Measurements from ENCODE around the gene MDN1. TPM values are rescaled to one million over a fixed set of nuclear protein-coding genes. Genes with fewer than 3 reads are reported as not detected.

The MDN1 gene
- total RNA-seq, 2 experiments from 2014 or later = 69.0 TPM

DNA sequence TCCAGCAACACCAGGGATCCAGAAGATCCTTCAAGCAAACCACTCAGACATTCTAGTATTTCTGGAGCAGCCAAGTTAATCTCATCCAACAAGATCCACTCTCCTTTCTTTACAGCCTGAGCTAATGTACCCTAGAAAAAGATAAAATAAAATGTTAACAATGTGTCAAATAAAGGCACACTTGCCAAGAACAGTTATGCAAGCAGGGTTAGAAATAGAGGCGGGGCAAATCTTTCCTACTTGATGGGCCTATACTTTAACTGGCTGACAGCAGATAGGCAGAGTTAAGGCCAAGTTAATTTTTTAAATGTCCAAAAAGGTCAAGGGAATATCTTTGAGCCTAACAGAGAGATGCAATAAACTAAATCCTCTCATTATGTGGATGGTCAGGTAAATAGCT lies 60.8 kb downstream of the MDN1 start:
- intact Hi-C loops (cut with micrococcal nuclease) = no loop called here
- Mint-ChIP-seq H3K36me3 (ENCODE audit: low read depth) (peaks cover 46% of the 10 kb centered on the region), H3K4me3 (no peak overlapping the region), H3K4me1 (ENCODE audit: low read depth) (no peaks in the 10 kb centered on the region), H3K27me3 (no peaks in the 10 kb centered on the region), H3K27ac (no peak overlapping the region), H3K9me3 (no peaks in the 10 kb centered on the region)
- DNase-seq (no peak), ATAC-seq (no peak)
- TF ChIP-seq, protein P1, sequence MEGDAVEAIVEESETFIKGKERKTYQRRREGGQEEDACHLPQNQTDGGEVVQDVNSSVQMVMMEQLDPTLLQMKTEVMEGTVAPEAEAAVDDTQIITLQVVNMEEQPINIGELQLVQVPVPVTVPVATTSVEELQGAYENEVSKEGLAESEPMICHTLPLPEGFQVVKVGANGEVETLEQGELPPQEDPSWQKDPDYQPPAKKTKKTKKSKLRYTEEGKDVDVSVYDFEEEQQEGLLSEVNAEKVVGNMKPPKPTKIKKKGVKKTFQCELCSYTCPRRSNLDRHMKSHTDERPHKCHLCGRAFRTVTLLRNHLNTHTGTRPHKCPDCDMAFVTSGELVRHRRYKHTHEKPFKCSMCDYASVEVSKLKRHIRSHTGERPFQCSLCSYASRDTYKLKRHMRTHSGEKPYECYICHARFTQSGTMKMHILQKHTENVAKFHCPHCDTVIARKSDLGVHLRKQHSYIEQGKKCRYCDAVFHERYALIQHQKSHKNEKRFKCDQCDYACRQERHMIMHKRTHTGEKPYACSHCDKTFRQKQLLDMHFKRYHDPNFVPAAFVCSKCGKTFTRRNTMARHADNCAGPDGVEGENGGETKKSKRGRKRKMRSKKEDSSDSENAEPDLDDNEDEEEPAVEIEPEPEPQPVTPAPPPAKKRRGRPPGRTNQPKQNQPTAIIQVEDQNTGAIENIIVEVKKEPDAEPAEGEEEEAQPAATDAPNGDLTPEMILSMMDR (IDR thresholded peaks at IDR 0.05) = no peak
- ChIA-PET POLR2A (no interaction called here), CTCF (interaction anchor here (0.9 kb wide), 1 partner anchor 25 kb away, joined by 3 read pairs; no protein-coding TSS in a partner anchor)

DNA sequence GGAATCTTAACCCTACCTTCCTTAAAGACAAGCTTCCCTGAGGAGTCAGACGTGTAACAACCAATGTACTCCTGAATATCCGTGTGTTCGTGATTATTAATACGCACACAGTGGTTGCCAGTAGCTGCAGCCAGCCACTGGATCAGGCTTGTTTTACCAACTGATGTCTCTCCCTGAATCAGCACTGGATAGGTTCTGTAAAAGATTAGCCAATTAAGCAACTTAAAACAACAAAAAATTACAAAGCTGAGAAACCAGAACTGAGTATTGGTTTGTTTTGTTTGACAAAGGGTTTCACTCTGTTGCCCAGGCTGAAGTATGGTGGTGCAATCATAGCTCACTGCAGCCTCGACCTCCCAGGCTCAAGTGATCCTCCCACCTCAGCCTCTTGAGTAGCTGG lies 69.3 kb downstream of the MDN1 start:
- intact Hi-C loops (cut with micrococcal nuclease) = no loop called here
- Mint-ChIP-seq H3K9me3 (no peaks in the 10 kb centered on the region), H3K4me3 (no peak overlapping the region), H3K36me3 (ENCODE audit: low read depth) (peaks cover 58% of the 10 kb centered on the region), H3K27me3 (no peaks in the 10 kb centered on the region), H3K4me1 (ENCODE audit: low read depth) (no peaks in the 10 kb centered on the region), H3K27ac (no peak overlapping the region)
- no peak for DNase-seq
- TF ChIP-seq, protein P1 (IDR thresholded peaks at IDR 0.05) = no peak
- POLR2A ChIA-PET = no interaction called here
- ATAC-seq = no peak
- CTCF ChIA-PET = interaction anchor here (1.3 kb wide), 1 partner anchor 55 kb away, joined by 3 read pairs; no protein-coding TSS in a partner anchor

DNA sequence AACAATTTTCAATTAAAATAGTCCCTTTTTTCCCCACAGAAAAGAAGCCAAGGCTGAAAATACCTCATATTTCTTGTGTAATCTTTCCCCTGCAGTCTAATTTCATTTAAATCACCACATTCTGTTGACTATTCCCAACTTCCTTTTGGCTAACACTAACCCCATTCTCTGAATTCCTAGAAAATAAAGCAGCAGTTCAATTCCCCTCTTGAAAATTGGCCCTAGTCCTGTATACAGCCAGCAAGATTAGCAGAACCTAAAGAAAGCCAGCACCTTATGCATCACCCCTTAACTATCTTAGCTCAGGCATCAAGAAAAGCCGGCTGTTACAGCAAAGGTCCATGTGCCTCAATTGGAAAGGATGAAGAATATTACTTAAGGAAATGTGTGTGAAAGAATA lies 69.7 kb downstream of the MDN1 start:
- TF ChIP-seq, protein P1 (IDR thresholded peaks at IDR 0.05) = no peak
- no peak for ATAC-seq
- Mint-ChIP-seq H3K27ac (no peak overlapping the region), H3K36me3 (ENCODE audit: low read depth) (peaks cover 60% of the 10 kb centered on the region), H3K4me3 (no peak overlapping the region), H3K27me3 (no peaks in the 10 kb centered on the region), H3K9me3 (no peaks in the 10 kb centered on the region), H3K4me1 (ENCODE audit: low read depth) (no peaks in the 10 kb centered on the region)
- CTCF ChIA-PET = no interaction called here
- POLR2A ChIA-PET = interaction anchor here (1.3 kb wide), 1 partner anchor 18 kb away, joined by 3 read pairs; no protein-coding TSS in a partner anchor
- DNase-seq = no peak
- intact Hi-C loops (cut with micrococcal nuclease) = no loop called here

DNA sequence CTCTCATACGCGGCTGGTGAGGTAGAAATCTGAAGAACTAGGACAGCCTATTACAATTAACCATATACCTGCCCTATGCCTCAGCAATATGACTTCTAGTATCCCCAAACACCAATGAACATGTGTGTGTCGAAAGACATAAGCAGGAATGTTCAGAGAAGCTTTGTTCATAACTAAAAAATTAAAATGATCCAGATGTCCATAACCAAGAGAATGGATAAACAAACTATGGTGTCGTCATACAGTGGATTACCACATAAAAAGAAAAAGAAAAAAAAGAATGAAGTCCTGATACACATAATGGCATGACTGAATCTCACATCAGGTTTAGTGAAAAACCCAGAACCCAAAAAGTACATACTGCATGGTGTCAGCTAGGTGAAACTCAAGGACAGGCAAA lies 73.9 kb downstream of the MDN1 start:
- no peaks in the 10 kb centered on the region for H3K4me1 Mint-ChIP-seq (ENCODE audit: low read depth)
- intact Hi-C loops (cut with micrococcal nuclease) = no loop called here
- no peak overlapping the region for H3K4me3 Mint-ChIP-seq
- DNase-seq (no peak), ATAC-seq (no peak)
- TF ChIP-seq, protein P1 (IDR thresholded peaks at IDR 0.05) = no peak
- peaks cover 53% of the 10 kb centered on the region for H3K36me3 Mint-ChIP-seq (ENCODE audit: low read depth)
- no peak overlapping the region for H3K27ac Mint-ChIP-seq
- POLR2A ChIA-PET = no interaction called here
- H3K27me3 Mint-ChIP-seq = no peaks in the 10 kb centered on the region
- CTCF ChIA-PET = no interaction called here
- H3K9me3 Mint-ChIP-seq = no peaks in the 10 kb centered on the region

DNA sequence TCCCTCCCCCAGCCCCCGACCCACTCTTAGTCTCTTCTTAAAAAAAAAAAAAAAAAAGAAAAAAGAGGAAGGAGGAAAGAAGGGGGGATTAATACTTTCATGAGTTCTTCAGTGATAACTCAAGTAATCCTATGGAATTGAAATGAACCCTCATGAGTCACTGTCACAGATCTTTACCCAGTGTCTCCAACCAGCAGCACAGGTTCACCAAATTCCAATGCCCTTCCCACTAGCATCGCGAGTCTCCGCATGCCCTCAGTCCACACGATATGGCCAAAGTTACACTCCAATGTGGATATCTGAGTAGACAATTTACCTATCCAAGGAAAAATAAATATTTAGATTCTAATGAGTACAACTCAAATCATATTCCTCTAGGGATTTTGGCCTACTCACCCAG lies 74.5 kb downstream of the MDN1 start:
- TF ChIP-seq, protein P1 (IDR thresholded peaks at IDR 0.05) = no peak
- no peak overlapping the region for H3K4me3 Mint-ChIP-seq
- intact Hi-C loops (cut with micrococcal nuclease) = no loop called here
- ChIA-PET POLR2A (no interaction called here), CTCF (no interaction called here)
- no peaks in the 10 kb centered on the region for H3K9me3 Mint-ChIP-seq
- H3K27me3 Mint-ChIP-seq = no peaks in the 10 kb centered on the region
- DNase-seq (no peak), ATAC-seq (no peak)
- H3K4me1 Mint-ChIP-seq (ENCODE audit: low read depth) = no peaks in the 10 kb centered on the region
- H3K36me3 Mint-ChIP-seq (ENCODE audit: low read depth) = peaks cover 58% of the 10 kb centered on the region
- H3K27ac Mint-ChIP-seq = no peak overlapping the region

Measured in activated CD8-positive, alpha-beta T cell treated with anti-CD3 and anti-CD28 coated beads for 36 hours (primary cell).